Calu3 (cell line): ENCODE measurements around the gene MAPK8IP2. TPM values are rescaled to one million over a fixed set of nuclear protein-coding genes. Genes with fewer than 3 reads are reported as not detected.

Experiments
- BruUV-seq: library from RNA; stranded (reverse); fragments of 400-500 nt; replicated peaks from 2 replicates; lab custom pipeline; 2021; lab: Mats Ljungman, UMichigan
- CTCF ChIA-PET: fragments of 300-600 bp; sonication (Branson Sonifier 250); formaldehyde crosslinking; loops from one replicate; lab custom pipeline; 2022; ENCODE audit warnings: antibody characterized with exemption; lab: Charles Lee
- DNase-seq: peaks from one replicate; pipeline ENCODE4 v3.0.0; 2022
- H3K27ac Mint-ChIP-seq: one replicate; pipeline ENCODE4 v1.8.0; 2022; ENCODE audit warnings: mixed read lengths; ENCODE audit not compliant: unreplicated experiment
- H3K27me3 Mint-ChIP-seq: one replicate; pipeline ENCODE4 v1.8.0; 2022; ENCODE audit warnings: mixed read lengths; ENCODE audit not compliant: unreplicated experiment
- H3K36me3 Mint-ChIP-seq: one replicate; pipeline ENCODE4 v1.8.0; 2022; ENCODE audit warnings: mild to moderate bottlenecking, moderate library complexity, mixed read lengths; ENCODE audit not compliant: insufficient read depth, unreplicated experiment
- H3K4me1 Mint-ChIP-seq: one replicate; pipeline ENCODE4 v1.8.0; 2022; ENCODE audit warnings: mild to moderate bottlenecking, low read depth, mixed read lengths; ENCODE audit not compliant: unreplicated experiment
- H3K4me3 Mint-ChIP-seq: one replicate; pipeline ENCODE4 v1.8.0; 2022; ENCODE audit warnings: mild to moderate bottlenecking, low read depth, moderate library complexity, mixed read lengths; ENCODE audit not compliant: unreplicated experiment
- H3K9me3 Mint-ChIP-seq: one replicate; pipeline ENCODE4 v1.8.0; 2022; ENCODE audit warnings: low read depth, mixed read lengths; ENCODE audit not compliant: unreplicated experiment
- CTCF ChIP-seq: fragments of 200-600 bp; IDR thresholded peaks from one replicate; pipeline ENCODE4 v1.8.0; 2022; ENCODE audit warnings: antibody characterized with exemption; ENCODE audit not compliant: unreplicated experiment
- intact Hi-C: fragments of 100-400 bp; cut with micrococcal nuclease; formaldehyde crosslinking; loops from one replicate; pipeline ENCODE4 v1.10.0; 2022; ENCODE audit not compliant: unreplicated experiment
- total RNA-seq: library from RNA; stranded (reverse); gene quantifications from 2 replicates; pipeline ENCODE4 v1.2.3, GENCODE V29; 2022

The MAPK8IP2 gene
- total RNA-seq, 1 experiment from 2014 or later = 2.9 TPM

DNA sequence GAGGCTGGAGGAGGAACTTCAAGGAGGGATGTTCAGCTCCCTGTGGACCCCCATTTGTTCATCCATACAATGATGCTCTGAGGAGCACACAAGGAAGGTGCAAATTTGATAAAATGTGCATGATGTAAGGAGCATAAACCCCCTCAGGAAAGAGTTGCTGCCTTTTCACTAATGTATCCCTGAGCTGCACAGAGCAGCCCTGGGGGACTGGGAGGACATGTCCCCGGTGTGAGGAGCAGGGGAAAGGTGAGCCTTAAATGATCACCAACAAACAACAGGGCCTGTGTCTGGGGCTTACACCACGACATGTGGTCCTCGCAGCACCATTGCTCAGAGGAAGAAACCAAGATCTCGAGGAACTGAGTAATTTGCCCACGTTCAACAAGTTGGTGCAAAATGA lies 3.5 kb upstream of the MAPK8IP2 start:
- CTCF ChIA-PET = interaction anchor here (0.5 kb wide), 1 partner anchor 106 kb away, joined by 3 read pairs; no protein-coding TSS in a partner anchor
- no peak for DNase-seq
- H3K27me3 Mint-ChIP-seq = peaks cover 24% of the 10 kb centered on the region
- no peaks in the 10 kb centered on the region for H3K4me1 Mint-ChIP-seq
- no peaks in the 10 kb centered on the region for H3K9me3 Mint-ChIP-seq
- intact Hi-C loops = no loop called here
- H3K27ac Mint-ChIP-seq = no peak overlapping the region
- no TSS peak for BruUV-seq
- H3K4me3 Mint-ChIP-seq = no peak overlapping the region
- H3K36me3 Mint-ChIP-seq = peaks cover 11% of the 10 kb centered on the region
- TF ChIP-seq CTCF = no peak

DNA sequence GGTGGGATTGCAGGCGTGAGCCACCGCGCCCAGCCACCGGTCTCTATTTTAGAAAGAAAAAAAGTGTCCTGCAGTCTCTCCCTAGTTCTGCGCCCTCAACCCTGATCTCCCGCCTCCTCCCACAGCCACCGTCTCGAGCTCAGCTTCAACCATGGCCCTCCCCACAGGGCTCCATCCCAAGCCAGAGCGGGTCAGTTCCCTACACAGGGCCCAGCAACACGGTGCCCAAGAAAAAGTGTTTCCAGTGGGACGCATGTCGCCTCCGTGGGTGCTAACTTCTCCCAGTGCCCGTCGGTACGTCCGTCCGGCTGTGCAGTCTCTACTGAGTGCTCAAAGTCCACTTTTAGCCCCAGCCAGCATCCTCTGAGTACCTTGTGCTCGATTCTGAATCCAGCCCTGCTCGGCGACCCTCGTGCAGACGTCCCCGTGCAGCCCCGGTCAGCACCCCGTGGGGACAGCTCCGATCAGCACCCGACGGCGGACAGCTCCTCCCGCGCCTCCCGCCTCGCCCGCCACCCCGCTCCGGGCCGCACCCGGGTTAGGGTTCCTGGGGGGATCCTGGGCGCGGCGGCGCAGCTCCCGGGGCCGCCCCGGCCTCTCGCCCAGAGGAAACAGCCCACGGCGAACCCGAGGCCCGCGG lies 657 bp upstream of the MAPK8IP2 start:
- no peaks in the 10 kb centered on the region for H3K4me1 Mint-ChIP-seq
- H3K36me3 Mint-ChIP-seq = peaks cover 9% of the 10 kb centered on the region
- no peak for TF ChIP-seq CTCF
- H3K9me3 Mint-ChIP-seq = no peaks in the 10 kb centered on the region
- no TSS peak for BruUV-seq
- peaks cover 39% of the 10 kb centered on the region for H3K27me3 Mint-ChIP-seq
- CTCF ChIA-PET = interaction anchor here (1.0 kb wide), 1 partner anchor 21 kb away, joined by 3 read pairs; no protein-coding TSS in a partner anchor
- DNase-seq = peak; percentile 75
- intact Hi-C loops = no loop called here
- H3K4me3 Mint-ChIP-seq = peak overlapping the region; percentile 30
- no peak overlapping the region for H3K27ac Mint-ChIP-seq

DNA sequence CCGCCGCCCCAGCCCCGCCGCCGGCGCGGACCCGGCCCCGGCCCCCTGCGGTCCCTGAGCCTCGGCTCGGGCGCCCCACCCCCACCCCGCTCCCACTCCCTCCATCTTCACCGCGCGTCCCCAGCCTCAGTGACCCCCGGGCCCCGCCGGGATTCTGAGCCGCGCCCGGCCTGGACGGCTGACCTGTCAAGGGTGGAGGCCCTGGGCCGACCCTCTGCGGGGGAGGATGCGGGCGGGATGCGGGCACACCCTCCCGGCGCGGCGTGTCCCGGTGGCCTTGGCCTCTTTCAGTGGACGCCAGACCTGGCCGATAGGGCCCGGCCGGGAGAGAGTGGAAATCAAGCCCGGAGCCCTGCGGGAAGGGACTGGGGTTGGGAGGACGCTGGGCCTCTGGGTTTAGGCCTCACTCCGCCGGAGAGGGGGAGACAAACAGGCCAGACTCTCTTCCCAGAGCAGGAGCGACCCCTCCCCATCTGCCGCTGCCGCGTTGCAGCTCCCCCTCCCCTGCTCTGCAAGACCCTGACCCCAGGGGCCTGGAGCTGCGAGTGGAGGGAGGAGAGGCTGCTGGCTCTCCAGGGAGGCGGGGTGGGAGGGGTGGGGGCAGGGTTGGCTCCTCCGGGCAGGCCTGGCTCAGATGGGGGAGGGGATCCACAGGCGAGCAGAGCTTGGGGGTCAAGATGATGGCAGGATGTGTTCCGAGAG lies 525 bp downstream of the MAPK8IP2 start:
- Mint-ChIP-seq H3K4me1 (no peaks in the 10 kb centered on the region), H3K27me3 (peaks cover 41% of the 10 kb centered on the region), H3K9me3 (no peaks in the 10 kb centered on the region), H3K36me3 (peaks cover 9% of the 10 kb centered on the region), H3K27ac (no peak overlapping the region), H3K4me3 (peak overlapping the region; percentile 34)
- DNase-seq = no peak
- CTCF ChIA-PET = no interaction called here
- TF ChIP-seq CTCF = no peak
- BruUV-seq = no TSS peak
- intact Hi-C loops = no loop called here

DNA sequence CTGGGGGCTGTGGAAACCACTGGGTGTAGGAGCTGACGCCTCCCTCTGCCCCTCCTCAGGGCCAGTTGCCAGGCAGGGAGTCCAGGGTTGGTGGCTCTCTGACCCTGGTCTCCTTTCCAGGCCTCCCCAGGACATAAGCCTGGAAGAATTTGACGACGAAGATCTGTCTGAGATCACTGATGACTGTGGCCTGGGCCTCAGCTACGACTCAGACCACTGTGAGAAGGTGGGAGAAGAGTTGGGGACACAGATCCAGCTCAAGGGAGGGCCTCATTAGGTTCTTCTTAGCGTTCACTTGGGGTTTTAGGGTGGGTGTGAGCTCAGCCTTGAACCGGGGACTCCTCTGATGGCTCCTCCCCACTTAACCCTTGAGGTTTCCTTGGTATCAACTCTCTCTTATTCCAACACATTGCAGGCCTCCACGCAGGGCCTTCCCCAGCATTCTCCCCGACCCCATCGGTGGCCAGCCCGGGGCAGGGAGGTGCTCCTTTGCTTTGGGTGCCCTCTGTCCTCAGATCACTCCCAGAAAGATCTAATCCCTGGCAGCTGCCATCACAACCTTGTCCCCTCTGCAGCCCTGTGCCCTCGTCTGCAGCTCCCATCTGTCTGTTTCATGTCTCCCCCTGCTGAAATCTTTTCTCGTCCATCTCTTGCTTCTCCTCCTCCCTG lies 1.2 kb downstream of the MAPK8IP2 start:
- Mint-ChIP-seq H3K27me3 (peaks cover 48% of the 10 kb centered on the region), H3K9me3 (no peaks in the 10 kb centered on the region), H3K27ac (no peak overlapping the region), H3K4me3 (peak overlapping the region; percentile 34), H3K36me3 (peaks cover 9% of the 10 kb centered on the region), H3K4me1 (no peaks in the 10 kb centered on the region)
- intact Hi-C loops = no loop called here
- no peak for TF ChIP-seq CTCF
- BruUV-seq = no TSS peak
- CTCF ChIA-PET = no interaction called here
- DNase-seq = no peak
